Subcutaneous abdominal adipose tissue (tissue), 5 donors: ENCODE results near the gene TRAK1.

Source experiments
- H3K27ac ChIP-seq: one replicate; pipeline ENCODE4 v1.7.0; 2013; ENCODE audit warnings: low read depth, mild to moderate bottlenecking, inconsistent platforms, low read length, moderate library complexity
- H3K27me3 ChIP-seq, 5 donors: one replicate each; pipeline ENCODE4 v1.7.0; 2013; ENCODE audit warnings: low read length in 5 of 5, inconsistent platforms in 1 of 5; ENCODE audit not compliant: control insufficient read depth in 5 of 5, insufficient read depth in 4 of 5
- H3K36me3 ChIP-seq, 5 donors: one replicate each; pipeline ENCODE4 v1.7.0; 2013; ENCODE audit warnings: low read length in 5 of 5; ENCODE audit not compliant: control insufficient read depth in 5 of 5, insufficient read depth in 5 of 5
- H3K4me1 ChIP-seq, 5 donors: one replicate each; pipeline ENCODE4 v1.7.0; 2013; ENCODE audit warnings: low read length in 5 of 5, mild to moderate bottlenecking in 3 of 5, moderate library complexity in 1 of 5; ENCODE audit not compliant: control insufficient read depth in 5 of 5, insufficient read depth in 5 of 5
- H3K4me3 ChIP-seq, 5 donors: one replicate each; pipeline ENCODE4 v1.7.0; 2013; ENCODE audit warnings: low read length in 5 of 5, low read depth in 1 of 5
- H3K9ac ChIP-seq, 5 donors: one replicate each; pipeline ENCODE4 v1.7.0; 2013; ENCODE audit warnings: low read length in 5 of 5, mild to moderate bottlenecking in 4 of 5, moderate library complexity in 3 of 5
- H3K9me3 ChIP-seq, 5 donors: one replicate each; pipeline ENCODE4 v1.7.0; 2013; ENCODE audit warnings: low read length in 5 of 5; ENCODE audit not compliant: control insufficient read depth in 5 of 5
- donor health status: healthy.
- donor health status: healthy.
- donor health status: healthy.
- donor health status: healthy.
- donor health status: healthy.

Gene TRAK1

GRCh38 chr3:42066516-42067181 is 24.5 kb upstream of the TRAK1 start:
- H3K36me3 ChIP-seq, result no peaks in the 10 kb centered on the region
- H3K27ac ChIP-seq, result peak overlapping the region; percentile 89
- H3K4me1 ChIP-seq, result peaks cover 16 to 87% (median 71%) of the 10 kb centered on the region in 5 donors
- no peaks in the 10 kb centered on the region for H3K27me3 ChIP-seq
- peak overlapping the region in 4 of 5 donors; percentile 32 to 64 (median 42) for H3K9ac ChIP-seq
- no peaks in the 10 kb centered on the region for H3K9me3 ChIP-seq
- H3K4me3 ChIP-seq, result peak overlapping the region in 3 of 5 donors; percentile 0 to 28 (median 17)

- H3K9ac ChIP-seq, result peak overlapping the region; percentile 4 to 64 (median 40)
Observed at GRCh38 chr3:42067326-42067725, 23.8 kb upstream of the TRAK1 start.

GRCh38 chr3:42068303-42069088 is 22.7 kb upstream of the TRAK1 start:
- peak overlapping the region in 1 of 5 donors; percentile 4 for H3K9ac ChIP-seq
- H3K4me1 ChIP-seq, result peaks cover 31 to 88% (median 71%) of the 10 kb centered on the region in 5 donors
- H3K27me3 ChIP-seq, result no peaks in the 10 kb centered on the region
- H3K4me3 ChIP-seq, result no peak overlapping the region
- H3K27ac ChIP-seq, result peak overlapping the region; percentile 89
- H3K36me3 ChIP-seq, result no peaks in the 10 kb centered on the region
- H3K9me3 ChIP-seq, result no peaks in the 10 kb centered on the region

More at GRCh38 chr3:42067326-42067725, 23.8 kb upstream of the TRAK1 start:
- H3K4me1 ChIP-seq, result peaks cover 22 to 87% (median 71%) of the 10 kb centered on the region in 5 donors
- H3K9me3 ChIP-seq, result no peaks in the 10 kb centered on the region
- no peaks in the 10 kb centered on the region for H3K27me3 ChIP-seq
- peak overlapping the region in 1 of 5 donors; percentile 0 for H3K4me3 ChIP-seq
- H3K27ac ChIP-seq, result peak overlapping the region; percentile 89
- no peaks in the 10 kb centered on the region for H3K36me3 ChIP-seq

GRCh38 chr3:42070089-42070488 is 21.1 kb upstream of the TRAK1 start:
- H3K27ac ChIP-seq, result peak overlapping the region; percentile 94
- no peaks in the 10 kb centered on the region for H3K9me3 ChIP-seq
- H3K4me3 ChIP-seq, result no peak overlapping the region
- H3K4me1 ChIP-seq, result peaks cover 30 to 84% (median 75%) of the 10 kb centered on the region in 5 donors
- no peaks in the 10 kb centered on the region for H3K27me3 ChIP-seq
- H3K9ac ChIP-seq, result no peak overlapping the region
- H3K36me3 ChIP-seq, result no peaks in the 10 kb centered on the region

- H3K27me3 ChIP-seq, result no peaks in the 10 kb centered on the region
- peak overlapping the region; percentile 94 for H3K27ac ChIP-seq
- no peaks in the 10 kb centered on the region for H3K36me3 ChIP-seq
- peaks cover 30 to 82% (median 75%) of the 10 kb centered on the region in 5 donors for H3K4me1 ChIP-seq
- H3K4me3 ChIP-seq, result peak overlapping the region in 1 of 5 donors; percentile 29
- H3K9ac ChIP-seq, result peak overlapping the region in 1 of 5 donors; percentile 49
- H3K9me3 ChIP-seq, result no peaks in the 10 kb centered on the region
Observed at GRCh38 chr3:42070524-42070923, 20.6 kb upstream of the TRAK1 start.

- peak overlapping the region; percentile 45 to 60 (median 55) for H3K4me3 ChIP-seq
- peak overlapping the region; percentile 38 to 70 (median 57) for H3K9ac ChIP-seq
- no peaks in the 10 kb centered on the region for H3K27me3 ChIP-seq
- H3K36me3 ChIP-seq, result no peaks in the 10 kb centered on the region
- H3K4me1 ChIP-seq, result peaks cover 25 to 67% (median 64%) of the 10 kb centered on the region in 5 donors
- H3K27ac ChIP-seq, result peak overlapping the region; percentile 94
- no peaks in the 10 kb centered on the region for H3K9me3 ChIP-seq
Observed at GRCh38 chr3:42071904-42072812, 19.0 kb upstream of the TRAK1 start.

GRCh38 chr3:42072831-42073301 is 18.3 kb upstream of the TRAK1 start:
- H3K27ac ChIP-seq, result peak overlapping the region; percentile 94
- peak overlapping the region in 4 of 5 donors; percentile 45 to 60 (median 55) for H3K4me3 ChIP-seq
- no peaks in the 10 kb centered on the region for H3K27me3 ChIP-seq
- peak overlapping the region; percentile 1 to 59 (median 55) for H3K9ac ChIP-seq
- H3K4me1 ChIP-seq, result peaks cover 25 to 63% (median 57%) of the 10 kb centered on the region in 5 donors
- no peaks in the 10 kb centered on the region for H3K36me3 ChIP-seq
- no peaks in the 10 kb centered on the region for H3K9me3 ChIP-seq

- Histone ChIP-seq H3K27ac (peak overlapping the region; percentile 3), H3K36me3 (no peaks in the 10 kb centered on the region), H3K9me3 (peaks cover 0 to 6% (median 3%) of the 10 kb centered on the region in 5 donors), H3K4me1 (peaks cover 11 to 58% (median 54%) of the 10 kb centered on the region in 5 donors), H3K4me3 (no peak overlapping the region), H3K27me3 (no peaks in the 10 kb centered on the region), H3K9ac (peak overlapping the region in 1 of 5 donors; percentile 18)
Observed at GRCh38 chr3:42077785-42078184, 13.4 kb upstream of the TRAK1 start.

GRCh38 chr3:42078677-42079076 is 12.5 kb upstream of the TRAK1 start:
- H3K27ac ChIP-seq, result peak overlapping the region; percentile 3

More at GRCh38 chr3:42078677-42079076, 12.5 kb upstream of the TRAK1 start:
- no peaks in the 10 kb centered on the region for H3K36me3 ChIP-seq
- peaks cover 0 to 6% (median 3%) of the 10 kb centered on the region in 5 donors for H3K9me3 ChIP-seq
- no peak overlapping the region for H3K4me3 ChIP-seq
- H3K27me3 ChIP-seq, result no peaks in the 10 kb centered on the region
- no peak overlapping the region for H3K9ac ChIP-seq
- H3K4me1 ChIP-seq, result peaks cover 5 to 55% (median 45%) of the 10 kb centered on the region in 5 donors
